Kidney epithelial cell (primary cell): ENCODE measurements around the gene TOPORS. TPM values are rescaled to one million over a fixed set of nuclear protein-coding genes. Genes with fewer than 3 reads are reported as not detected.
A peak's percentile ranks its signal among the peaks of the same experiment; 100 is the strongest.

ENCODE experiments used
- DNase-seq: peaks from one replicate; pipeline ENCODE4 v3.0.0-alpha.2; 2010; ENCODE audit warnings: low read depth
- H3K27me3 ChIP-seq: 2 replicates; pipeline ENCODE4 v1.6.0; 2011; ENCODE audit warnings: low read length; ENCODE audit not compliant: control insufficient read depth, insufficient read depth
- H3K36me3 ChIP-seq: 2 replicates; pipeline ENCODE4 v1.5.1; 2011; ENCODE audit warnings: low read length; ENCODE audit not compliant: control insufficient read depth, insufficient read depth
- H3K4me3 ChIP-seq: 2 replicates; pipeline ENCODE4 v1.5.1; 2011; ENCODE audit warnings: low read depth, mild to moderate bottlenecking, control low read depth, low read length
- total RNA-seq: library from RNA; depleted of rRNA; stranded (reverse); fragments of >200 nt; gene quantifications from 2 replicates; pipeline ENCODE4 v1.2.3, GENCODE V29; 2015
- TF ChIP-seq, protein P1 (sequence below): IDR thresholded peaks from 2 replicates; pipeline ENCODE4 v1.5.1; 2011; ENCODE audit warnings: mild to moderate bottlenecking, moderate library complexity, low read length, control low read depth, inconsistent platforms; ENCODE audit not compliant: insufficient read depth, poor library complexity, severe bottlenecking

TOPORS gene
- total RNA-seq, 1 donor from 2014 or later, result 15.4 TPM

DNA sequence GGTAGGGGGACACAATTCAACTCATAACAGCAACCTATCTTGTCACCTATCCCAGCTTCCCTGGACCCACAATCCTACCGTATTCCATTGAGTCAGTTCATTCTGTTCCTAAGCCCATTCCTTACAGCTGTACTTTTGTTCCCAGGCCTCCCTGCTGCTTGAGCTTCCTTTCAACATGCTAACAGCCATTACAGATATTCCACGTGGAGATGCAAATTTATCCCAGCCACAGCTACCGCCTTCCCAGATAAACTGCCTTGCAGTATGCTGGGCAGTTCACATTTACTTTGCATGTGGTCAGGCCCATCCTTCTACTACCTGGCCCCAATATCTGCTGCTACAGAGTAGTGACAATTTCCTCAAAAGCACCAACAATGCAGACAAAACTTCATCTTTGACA, 49.4 kb downstream of the TOPORS start:
- no peak overlapping the region for H3K4me3 ChIP-seq
- no peak for DNase-seq
- no peaks in the 10 kb centered on the region for H3K27me3 ChIP-seq
- TF ChIP-seq, protein P1, sequence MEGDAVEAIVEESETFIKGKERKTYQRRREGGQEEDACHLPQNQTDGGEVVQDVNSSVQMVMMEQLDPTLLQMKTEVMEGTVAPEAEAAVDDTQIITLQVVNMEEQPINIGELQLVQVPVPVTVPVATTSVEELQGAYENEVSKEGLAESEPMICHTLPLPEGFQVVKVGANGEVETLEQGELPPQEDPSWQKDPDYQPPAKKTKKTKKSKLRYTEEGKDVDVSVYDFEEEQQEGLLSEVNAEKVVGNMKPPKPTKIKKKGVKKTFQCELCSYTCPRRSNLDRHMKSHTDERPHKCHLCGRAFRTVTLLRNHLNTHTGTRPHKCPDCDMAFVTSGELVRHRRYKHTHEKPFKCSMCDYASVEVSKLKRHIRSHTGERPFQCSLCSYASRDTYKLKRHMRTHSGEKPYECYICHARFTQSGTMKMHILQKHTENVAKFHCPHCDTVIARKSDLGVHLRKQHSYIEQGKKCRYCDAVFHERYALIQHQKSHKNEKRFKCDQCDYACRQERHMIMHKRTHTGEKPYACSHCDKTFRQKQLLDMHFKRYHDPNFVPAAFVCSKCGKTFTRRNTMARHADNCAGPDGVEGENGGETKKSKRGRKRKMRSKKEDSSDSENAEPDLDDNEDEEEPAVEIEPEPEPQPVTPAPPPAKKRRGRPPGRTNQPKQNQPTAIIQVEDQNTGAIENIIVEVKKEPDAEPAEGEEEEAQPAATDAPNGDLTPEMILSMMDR, result no peak
- H3K36me3 ChIP-seq, result no peaks in the 10 kb centered on the region

DNA sequence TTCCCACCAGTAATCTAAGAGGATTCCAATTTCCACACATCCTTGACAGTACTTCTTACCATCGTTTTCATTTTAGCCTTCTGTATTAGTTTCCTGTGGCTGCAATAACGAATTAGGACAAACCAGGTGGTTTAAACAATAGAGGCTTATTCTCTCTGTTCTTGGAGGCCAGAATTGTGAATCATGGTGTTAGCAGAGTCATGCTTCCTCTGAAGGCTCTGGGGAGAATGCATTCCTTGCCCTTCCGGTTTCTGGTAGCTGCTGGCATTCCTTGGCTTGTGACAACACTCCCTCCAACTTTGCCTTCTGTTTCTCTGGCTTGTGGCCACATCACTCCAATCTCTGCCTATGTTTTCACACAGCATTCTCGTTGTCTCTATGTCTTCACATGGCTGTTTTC, 49.9 kb downstream of the TOPORS start:
- Histone ChIP-seq H3K4me3 (no peak overlapping the region), H3K27me3 (no peaks in the 10 kb centered on the region), H3K36me3 (no peaks in the 10 kb centered on the region)
- TF ChIP-seq, protein P1, result no peak
- no peak for DNase-seq

- no peak for DNase-seq
- TF ChIP-seq, protein P1, result no peak
Measured at GRCh38 chr9:32501868-32502267, 50.5 kb downstream of the TOPORS start.

GRCh38 chr9:32500768-32501167, 51.6 kb downstream of the TOPORS start:
- Histone ChIP-seq H3K36me3 (no peaks in the 10 kb centered on the region), H3K27me3 (no peaks in the 10 kb centered on the region), H3K4me3 (no peak overlapping the region)
- peak; percentile 54 for DNase-seq
- TF ChIP-seq, protein P1, result no peak

More at GRCh38 chr9:32501868-32502267, 50.5 kb downstream of the TOPORS start:
- no peaks in the 10 kb centered on the region for H3K36me3 ChIP-seq
- H3K4me3 ChIP-seq, result no peak overlapping the region
- no peaks in the 10 kb centered on the region for H3K27me3 ChIP-seq

GRCh38 chr9:32497921-32498320, 54.5 kb downstream of the TOPORS start:
- no peaks in the 10 kb centered on the region for H3K36me3 ChIP-seq

GRCh38 chr9:32490601-32491000, 61.8 kb downstream of the TOPORS start:
- TF ChIP-seq, protein P1, result no peak
- DNase-seq, result no peak
- no peaks in the 10 kb centered on the region for H3K27me3 ChIP-seq
- H3K36me3 ChIP-seq, result peaks cover 3% of the 10 kb centered on the region
- no peak overlapping the region for H3K4me3 ChIP-seq

More at GRCh38 chr9:32497921-32498320, 54.5 kb downstream of the TOPORS start:
- Histone ChIP-seq H3K27me3 (no peaks in the 10 kb centered on the region), H3K4me3 (no peak overlapping the region)
- DNase-seq, result no peak
- TF ChIP-seq, protein P1, result no peak
